IPS-18a (cell line): ENCODE data around the gene WNT16.

Experiments
- H3K27ac ChIP-seq: one replicate; pipeline ENCODE4 v1.5.1; 2013; ENCODE audit warnings: low read length
- H3K27me3 ChIP-seq: one replicate; pipeline ENCODE4 v1.6.1; 2013; ENCODE audit warnings: mild to moderate bottlenecking, low read length; ENCODE audit not compliant: control insufficient read depth, insufficient read depth
- H3K36me3 ChIP-seq: one replicate; pipeline ENCODE4 v1.6.1; 2013; ENCODE audit warnings: low read depth, low read length; ENCODE audit not compliant: control insufficient read depth
- H3K4me1 ChIP-seq: one replicate; pipeline ENCODE4 v1.6.1; 2013; ENCODE audit warnings: low read depth, low read length; ENCODE audit not compliant: control insufficient read depth
- H3K4me3 ChIP-seq: one replicate; pipeline ENCODE4 v1.5.1; 2013; ENCODE audit warnings: low read length
- H3K9ac ChIP-seq: one replicate; pipeline ENCODE4 v1.6.1; 2013; ENCODE audit warnings: mild to moderate bottlenecking, low read length, moderate library complexity
- H3K9me3 ChIP-seq: one replicate; pipeline ENCODE4 v1.6.1; 2013; ENCODE audit warnings: low read depth, low read length; ENCODE audit not compliant: control insufficient read depth

Gene WNT16

GRCh38 chr7:121355574-121355973 lies 26.8 kb downstream of the WNT16 start:
- H3K27ac ChIP-seq: no peak overlapping the region
- H3K36me3 ChIP-seq: peaks cover 36% of the 10 kb centered on the region
- H3K9ac ChIP-seq: no peak overlapping the region
- no peak overlapping the region for H3K4me3 ChIP-seq
- H3K9me3 ChIP-seq: no peaks in the 10 kb centered on the region
- H3K27me3 ChIP-seq: no peaks in the 10 kb centered on the region
- H3K4me1 ChIP-seq: peaks cover 7% of the 10 kb centered on the region

- no peaks in the 10 kb centered on the region for H3K27me3 ChIP-seq
- H3K4me3 ChIP-seq: no peak overlapping the region
- H3K4me1 ChIP-seq: peaks cover 16% of the 10 kb centered on the region
- no peaks in the 10 kb centered on the region for H3K9me3 ChIP-seq
- H3K36me3 ChIP-seq: peaks cover 50% of the 10 kb centered on the region
- no peak overlapping the region for H3K9ac ChIP-seq
- H3K27ac ChIP-seq: no peak overlapping the region
These were observed 31.8 kb downstream of the WNT16 start for GRCh38 chr7:121360564-121360963.

GRCh38 chr7:121366852-121367431 lies 38.1 kb downstream of the WNT16 start:
- H3K27ac ChIP-seq: no peak overlapping the region
- H3K27me3 ChIP-seq: no peaks in the 10 kb centered on the region
- H3K4me1 ChIP-seq: peaks cover 11% of the 10 kb centered on the region
- peaks cover 40% of the 10 kb centered on the region for H3K36me3 ChIP-seq
- H3K9ac ChIP-seq: no peak overlapping the region
- H3K4me3 ChIP-seq: no peak overlapping the region
- no peaks in the 10 kb centered on the region for H3K9me3 ChIP-seq

- Histone ChIP-seq H3K27me3 (no peaks in the 10 kb centered on the region), H3K9me3 (no peaks in the 10 kb centered on the region), H3K27ac (no peak overlapping the region), H3K36me3 (peaks cover 29% of the 10 kb centered on the region), H3K4me1 (peaks cover 9% of the 10 kb centered on the region), H3K9ac (no peak overlapping the region), H3K4me3 (no peak overlapping the region)
These were observed 40.7 kb downstream of the WNT16 start for GRCh38 chr7:121369462-121369861.

GRCh38 chr7:121371367-121371766 lies 42.6 kb downstream of the WNT16 start:
- H3K27me3 ChIP-seq: no peaks in the 10 kb centered on the region
- H3K27ac ChIP-seq: no peak overlapping the region
- peaks cover 3% of the 10 kb centered on the region for H3K4me1 ChIP-seq
- H3K36me3 ChIP-seq: peaks cover 37% of the 10 kb centered on the region
- H3K9me3 ChIP-seq: no peaks in the 10 kb centered on the region
- no peak overlapping the region for H3K9ac ChIP-seq
- no peak overlapping the region for H3K4me3 ChIP-seq

GRCh38 chr7:121371883-121372282 lies 43.1 kb downstream of the WNT16 start:
- no peak overlapping the region for H3K9ac ChIP-seq
- no peak overlapping the region for H3K4me3 ChIP-seq
- H3K4me1 ChIP-seq: peaks cover 3% of the 10 kb centered on the region
- H3K9me3 ChIP-seq: no peaks in the 10 kb centered on the region
- H3K36me3 ChIP-seq: peaks cover 36% of the 10 kb centered on the region
- H3K27me3 ChIP-seq: no peaks in the 10 kb centered on the region
- no peak overlapping the region for H3K27ac ChIP-seq

GRCh38 chr7:121372376-121373010 lies 43.7 kb downstream of the WNT16 start:
- Histone ChIP-seq H3K9ac (no peak overlapping the region), H3K27me3 (no peaks in the 10 kb centered on the region), H3K27ac (no peak overlapping the region), H3K4me3 (no peak overlapping the region), H3K36me3 (peaks cover 35% of the 10 kb centered on the region), H3K4me1 (peaks cover 1% of the 10 kb centered on the region), H3K9me3 (no peaks in the 10 kb centered on the region)

- Histone ChIP-seq H3K36me3 (peaks cover 40% of the 10 kb centered on the region), H3K27ac (no peak overlapping the region), H3K27me3 (no peaks in the 10 kb centered on the region), H3K4me1 (no peaks in the 10 kb centered on the region), H3K9ac (no peak overlapping the region), H3K4me3 (no peak overlapping the region), H3K9me3 (no peaks in the 10 kb centered on the region)
These were observed 44.4 kb downstream of the WNT16 start for GRCh38 chr7:121373177-121373576.

GRCh38 chr7:121376979-121377378 lies 48.2 kb downstream of the WNT16 start:
- Histone ChIP-seq H3K4me3 (no peak overlapping the region), H3K4me1 (no peaks in the 10 kb centered on the region), H3K9ac (no peak overlapping the region), H3K36me3 (peaks cover 29% of the 10 kb centered on the region), H3K27ac (no peak overlapping the region), H3K27me3 (no peaks in the 10 kb centered on the region), H3K9me3 (no peaks in the 10 kb centered on the region)

GRCh38 chr7:121379930-121380329 lies 51.1 kb downstream of the WNT16 start:
- H3K27me3 ChIP-seq: no peaks in the 10 kb centered on the region
- H3K36me3 ChIP-seq: peaks cover 29% of the 10 kb centered on the region
- H3K4me1 ChIP-seq: no peaks in the 10 kb centered on the region
- H3K27ac ChIP-seq: no peak overlapping the region
- H3K9ac ChIP-seq: no peak overlapping the region
- no peaks in the 10 kb centered on the region for H3K9me3 ChIP-seq
- H3K4me3 ChIP-seq: no peak overlapping the region

- no peak overlapping the region for H3K27ac ChIP-seq
- H3K9ac ChIP-seq: no peak overlapping the region
- H3K9me3 ChIP-seq: no peaks in the 10 kb centered on the region
- no peaks in the 10 kb centered on the region for H3K4me1 ChIP-seq
- H3K27me3 ChIP-seq: no peaks in the 10 kb centered on the region
- peaks cover 13% of the 10 kb centered on the region for H3K36me3 ChIP-seq
- no peak overlapping the region for H3K4me3 ChIP-seq
These were observed 53.7 kb downstream of the WNT16 start for GRCh38 chr7:121382473-121382872.

- H3K9me3 ChIP-seq: no peaks in the 10 kb centered on the region
- H3K36me3 ChIP-seq: peaks cover 4% of the 10 kb centered on the region
- no peak overlapping the region for H3K4me3 ChIP-seq
- H3K9ac ChIP-seq: no peak overlapping the region
- no peaks in the 10 kb centered on the region for H3K4me1 ChIP-seq
- no peaks in the 10 kb centered on the region for H3K27me3 ChIP-seq
- H3K27ac ChIP-seq: no peak overlapping the region
These were observed 54.6 kb downstream of the WNT16 start for GRCh38 chr7:121383235-121383910.
